Endothelial cell of umbilical vein (primary cell): ENCODE results near the gene SRRM2. TPM values are rescaled to one million over a fixed set of nuclear protein-coding genes. Genes with fewer than 3 reads are reported as not detected.

Experiments used
- BruUV-seq: library from RNA; stranded (reverse); fragments of 400-500 nt; replicated peaks from 2 replicates; lab custom pipeline; 2021; lab: Mats Ljungman, UMichigan
- CTCF ChIA-PET: fragments of 300-600, 350-600 bp; sonication (Branson Sonifier 250); formaldehyde crosslinking; loops from one replicate; lab custom pipeline; 2021; ENCODE audit warnings: antibody characterized with exemption, inconsistent platforms; lab: Charles Lee
- POLR2A ChIA-PET: fragments of 300-600, 350-600 bp; sonication (Branson Sonifier 250); formaldehyde crosslinking; loops from one replicate; lab custom pipeline; 2021; ENCODE audit warnings: antibody characterized with exemption, inconsistent platforms; lab: Charles Lee
- DNase-seq: peaks from one replicate; pipeline ENCODE4 v3.0.0-alpha.2; 2011; ENCODE audit warnings: low read depth, low spot score
- FAIRE-seq: peaks from 2 replicates; lab custom pipeline; 2011; peaks lifted over from hg19 to GRCh38; lab: Jason Lieb, UNC
- H2AFZ ChIP-seq: 2 replicates; pipeline ENCODE4 v1.6.0; 2012; ENCODE audit warnings: low read depth, low read length, control low read depth, inconsistent platforms
- H3K27ac ChIP-seq: 2 replicates; pipeline ENCODE4 v1.5.1; 2011; ENCODE audit warnings: low read depth, mild to moderate bottlenecking, control low read depth, low read length, moderate library complexity; ENCODE audit not compliant: insufficient read depth
- H3K27me3 ChIP-seq, 2 experiments: 2 replicates each; pipeline versions ENCODE4 v1.6.0 to v1.6.1; 2011; ENCODE audit warnings: low read length in 2 of 2, mixed read lengths in 1 of 2; ENCODE audit not compliant: control insufficient read depth in 2 of 2, insufficient read depth in 2 of 2
- H3K36me3 ChIP-seq, 2 experiments: 2 replicates in 1 of 2; 3 replicates in 1 of 2; pipeline ENCODE4 v1.5.1; 2011; ENCODE audit warnings: low read length in 2 of 2, mild to moderate bottlenecking in 1 of 2, moderate library complexity in 1 of 2; ENCODE audit not compliant: control insufficient read depth in 2 of 2, insufficient read depth in 2 of 2; ENCODE audit errors: extremely low read depth in 1 of 2
- H3K4me1 ChIP-seq: 3 replicates; pipeline ENCODE4 v1.5.1; 2011; ENCODE audit warnings: mild to moderate bottlenecking, low read length; ENCODE audit not compliant: control insufficient read depth, insufficient read depth; ENCODE audit errors: extremely low read depth
- H3K4me2 ChIP-seq: 2 replicates; pipeline ENCODE4 v1.6.1; 2011; ENCODE audit warnings: low read length, control low read depth, mixed read lengths; ENCODE audit not compliant: insufficient read depth
- H3K4me3 ChIP-seq, 3 experiments: fragments of 200-600 bp in 1 of 3; sonication (generic), shearing (Covaris generic) in 1 of 3; replicated peaks in 1 of 3; 2 replicates each; pipeline ENCODE4 v1.5.1; 2011 to 2016; ENCODE audit warnings: control low read depth in 3 of 3, low read length in 3 of 3, mild to moderate bottlenecking in 2 of 3, inconsistent platforms in 1 of 3, low read depth in 1 of 3, moderate library complexity in 1 of 3; ENCODE audit not compliant: insufficient read depth in 1 of 3
- H3K79me2 ChIP-seq: 2 replicates; pipeline ENCODE4 v1.6.0; 2012; ENCODE audit warnings: low read length, inconsistent platforms; ENCODE audit not compliant: control insufficient read depth, insufficient read depth
- H3K9ac ChIP-seq: replicated peaks from 2 replicates; pipeline ENCODE3; 2011; ENCODE audit warnings: low read length, control low read depth; ENCODE audit not compliant: insufficient read depth; ENCODE audit errors: extremely low read depth
- H3K9me1 ChIP-seq: replicated peaks from 3 replicates; pipeline ENCODE4 v1.6.0; 2011; ENCODE audit warnings: mild to moderate bottlenecking, low read length; ENCODE audit not compliant: control insufficient read depth, insufficient read depth; ENCODE audit errors: extremely low read depth
- H3K9me3 ChIP-seq: replicated peaks from 2 replicates; pipeline ENCODE4 v1.5.1; 2012; ENCODE audit warnings: low read length, inconsistent platforms; ENCODE audit not compliant: control insufficient read depth, insufficient read depth
- H4K20me1 ChIP-seq: replicated peaks from 2 replicates; pipeline ENCODE3; 2011; ENCODE audit warnings: mild to moderate bottlenecking, low read length; ENCODE audit not compliant: control insufficient read depth, insufficient read depth; ENCODE audit errors: extremely low read depth
- EZH2 ChIP-seq: IDR thresholded peaks from 2 replicates; pipeline ENCODE4 v1.6.1; 2012; ENCODE audit warnings: borderline replicate concordance, low read depth, mild to moderate bottlenecking, moderate library complexity, low read length, inconsistent platforms; ENCODE audit not compliant: severe bottlenecking
- FOS ChIP-seq: IDR thresholded peaks from 2 replicates; pipeline ENCODE4 v1.6.1; 2011; ENCODE audit warnings: mild to moderate bottlenecking, low read length, moderate library complexity, borderline replicate concordance; ENCODE audit not compliant: insufficient read depth
- GATA2 ChIP-seq: IDR thresholded peaks from 2 replicates; pipeline ENCODE4 v1.7.0; 2011; ENCODE audit warnings: low read depth, mild to moderate bottlenecking, moderate library complexity, mixed read lengths, low read length; ENCODE audit not compliant: insufficient read length, insufficient read depth
- JUN ChIP-seq: IDR thresholded peaks from 2 replicates; pipeline ENCODE4 v1.6.1; 2011; ENCODE audit warnings: borderline replicate concordance, low read depth; ENCODE audit not compliant: insufficient read length, insufficient read depth
- MAX ChIP-seq: IDR thresholded peaks from 2 replicates; pipeline ENCODE4 v1.6.1; 2011; ENCODE audit not compliant: insufficient read depth, insufficient read length
- MYC ChIP-seq: IDR thresholded peaks from one replicate; pipeline ENCODE4 v1.6.1; 2011; ENCODE audit warnings: mild to moderate bottlenecking, low read depth, low read length
- POLR2A ChIP-seq: IDR thresholded peaks from 2 replicates; pipeline ENCODE4 v1.6.1; 2012; ENCODE audit warnings: low read depth, mild to moderate bottlenecking, control low read depth, low read length
- POLR2AphosphoS5 ChIP-seq: IDR thresholded peaks from 2 replicates; pipeline ENCODE4 v1.6.1; 2012; ENCODE audit warnings: low read depth, mild to moderate bottlenecking, control low read depth, low read length, moderate library complexity; ENCODE audit not compliant: insufficient read depth
- dilution Hi-C: fragments of 300-500 bp; cut with MboI; formaldehyde crosslinking; loops from one replicate; pipeline ENCODE4 v1.15.0; 2019; ENCODE audit warnings: low sequenced_read_pairs; ENCODE audit not compliant: extremely low pct_ligation_motif_present
- intact Hi-C: fragments of 100-400 bp; cut with micrococcal nuclease; formaldehyde crosslinking; loops from one replicate; pipeline ENCODE4 v1.10.0; 2022
- polyA plus RNA-seq, 4 experiments: library from polyadenylated mRNA; depleted of rRNA in 3 of 4; stranded (reverse) in 3 of 4; unstranded in 1 of 4; fragments of >200 nt; gene quantifications; 2 replicates each; pipeline versions ENCODE4 v1.2.1 to v1.2.3, GENCODE V29; 2011 to 2012; ENCODE audit warnings: missing spikeins in 1 of 4
- total RNA-seq: library from RNA; stranded (reverse); gene quantifications from 2 replicates; pipeline ENCODE4 v1.2.3, GENCODE V29; 2021
- TF ChIP-seq, protein P1 (sequence below), 2 donors: IDR thresholded peaks; 1 replicate in 1 of 2; 2 replicates in 1 of 2; pipeline ENCODE4 v1.5.1; 2011; ENCODE audit warnings: low read length in 2 of 2, mild to moderate bottlenecking in 2 of 2, moderate library complexity in 2 of 2, control low read depth in 1 of 2, inconsistent platforms in 1 of 2, low read depth in 1 of 2; ENCODE audit not compliant: insufficient read depth in 1 of 2; ENCODE audit errors: extremely low read depth in 1 of 2

Gene SRRM2
- total and polyA plus RNA-seq, 2 donors (not counting 3 experiments of a cell fraction or from before 2014, with no cell fraction given), result 270 to 483 TPM

DNA sequence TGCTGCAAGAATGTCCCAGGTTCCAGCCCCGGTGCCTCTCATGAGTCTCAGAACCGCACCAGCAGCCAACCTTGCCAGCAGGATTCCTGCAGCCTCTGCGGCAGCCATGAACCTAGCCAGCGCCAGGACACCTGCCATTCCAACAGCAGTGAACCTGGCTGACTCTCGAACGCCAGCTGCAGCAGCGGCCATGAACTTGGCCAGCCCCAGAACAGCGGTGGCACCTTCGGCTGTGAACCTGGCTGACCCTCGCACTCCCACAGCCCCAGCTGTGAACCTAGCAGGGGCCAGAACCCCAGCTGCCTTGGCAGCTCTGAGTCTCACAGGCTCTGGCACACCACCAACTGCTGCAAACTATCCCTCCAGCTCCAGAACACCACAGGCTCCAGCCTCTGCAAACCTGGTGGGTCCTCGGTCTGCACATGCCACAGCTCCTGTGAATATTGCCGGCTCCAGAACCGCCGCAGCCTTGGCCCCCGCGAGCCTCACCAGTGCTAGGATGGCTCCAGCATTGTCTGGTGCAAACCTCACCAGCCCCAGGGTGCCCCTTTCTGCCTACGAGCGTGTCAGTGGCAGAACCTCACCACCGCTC lies 14.8 kb downstream of the SRRM2 start:
- POLR2A ChIA-PET, result no interaction called here

More for the DNA sequence above, 14.8 kb downstream of the SRRM2 start:
- H3K4me1 ChIP-seq, result no peaks in the 10 kb centered on the region
- DNase-seq (no peak), FAIRE-seq (no peak)
- H3K9ac ChIP-seq, result no peak overlapping the region
- no peaks in the 10 kb centered on the region for H4K20me1 ChIP-seq
- H3K9me1 ChIP-seq, result no peaks in the 10 kb centered on the region
- H3K4me3 ChIP-seq, result no peak overlapping the region
- no peaks in the 10 kb centered on the region for H3K27me3 ChIP-seq
- no peak for TF ChIP-seq JUN
- no peak for TF ChIP-seq MAX
- no peak for TF ChIP-seq POLR2AphosphoS5
- no peak for TF ChIP-seq POLR2A
- TF ChIP-seq MYC, result no peak
- TF ChIP-seq GATA2, result no peak
- TF ChIP-seq EZH2, result no peak
- TF ChIP-seq, protein P1, sequence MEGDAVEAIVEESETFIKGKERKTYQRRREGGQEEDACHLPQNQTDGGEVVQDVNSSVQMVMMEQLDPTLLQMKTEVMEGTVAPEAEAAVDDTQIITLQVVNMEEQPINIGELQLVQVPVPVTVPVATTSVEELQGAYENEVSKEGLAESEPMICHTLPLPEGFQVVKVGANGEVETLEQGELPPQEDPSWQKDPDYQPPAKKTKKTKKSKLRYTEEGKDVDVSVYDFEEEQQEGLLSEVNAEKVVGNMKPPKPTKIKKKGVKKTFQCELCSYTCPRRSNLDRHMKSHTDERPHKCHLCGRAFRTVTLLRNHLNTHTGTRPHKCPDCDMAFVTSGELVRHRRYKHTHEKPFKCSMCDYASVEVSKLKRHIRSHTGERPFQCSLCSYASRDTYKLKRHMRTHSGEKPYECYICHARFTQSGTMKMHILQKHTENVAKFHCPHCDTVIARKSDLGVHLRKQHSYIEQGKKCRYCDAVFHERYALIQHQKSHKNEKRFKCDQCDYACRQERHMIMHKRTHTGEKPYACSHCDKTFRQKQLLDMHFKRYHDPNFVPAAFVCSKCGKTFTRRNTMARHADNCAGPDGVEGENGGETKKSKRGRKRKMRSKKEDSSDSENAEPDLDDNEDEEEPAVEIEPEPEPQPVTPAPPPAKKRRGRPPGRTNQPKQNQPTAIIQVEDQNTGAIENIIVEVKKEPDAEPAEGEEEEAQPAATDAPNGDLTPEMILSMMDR (IDR thresholded peaks at IDR 0.05; ENCODE audit: extremely low read depth in 1 of 2, insufficient read depth in 1 of 2, low read depth in 1 of 2, low read length in 2 of 2), result no peak
- no peak for TF ChIP-seq FOS
- no peak overlapping the region for H2AFZ ChIP-seq
- no peak overlapping the region for H3K4me2 ChIP-seq
- peaks cover 60 to 89% of the 10 kb centered on the region in 2 experiments for H3K36me3 ChIP-seq
- H3K9me3 ChIP-seq, result no peaks in the 10 kb centered on the region
- no peak overlapping the region for H3K27ac ChIP-seq
- intact Hi-C loops, result no loop called here
- H3K79me2 ChIP-seq, result peaks cover 62% of the 10 kb centered on the region
- CTCF ChIA-PET, result interaction anchor here (1.2 to 1.3 kb wide), 2 partner anchors 8 to 9 kb away, joined by 3 read pairs; no protein-coding TSS in a partner anchor
- BruUV-seq, result no TSS peak
- dilution Hi-C loops, result no loop called here
